NB4 (cell line): ENCODE results near the gene SMURF1.

ENCODE experiments used
- DNase-seq: peaks from one replicate; pipeline ENCODE4 v3.0.0; 2010; ENCODE audit warnings: low read depth
- H3K4me3 ChIP-seq: one replicate; pipeline ENCODE4 v1.5.1; 2011; ENCODE audit warnings: mild to moderate bottlenecking, low read depth, low read length, moderate library complexity
- CTCF ChIP-seq: IDR thresholded peaks from one replicate; pipeline ENCODE4 v1.5.1; 2012; ENCODE audit warnings: low read depth, low read length
- MYC ChIP-seq: IDR thresholded peaks from 2 replicates; pipeline ENCODE4 v1.6.1; 2011; ENCODE audit warnings: low read depth, low read length
- POLR2A ChIP-seq: IDR thresholded peaks from 2 replicates; pipeline ENCODE4 v1.6.1; 2011; ENCODE audit warnings: mild to moderate bottlenecking; ENCODE audit not compliant: insufficient read length; ENCODE audit errors: extremely low read depth
- TF ChIP-seq, protein P1 (sequence below): IDR thresholded peaks from 2 replicates; pipeline ENCODE4 v1.6.1; 2011; ENCODE audit warnings: low read depth, low read length

Gene SMURF1

DNA sequence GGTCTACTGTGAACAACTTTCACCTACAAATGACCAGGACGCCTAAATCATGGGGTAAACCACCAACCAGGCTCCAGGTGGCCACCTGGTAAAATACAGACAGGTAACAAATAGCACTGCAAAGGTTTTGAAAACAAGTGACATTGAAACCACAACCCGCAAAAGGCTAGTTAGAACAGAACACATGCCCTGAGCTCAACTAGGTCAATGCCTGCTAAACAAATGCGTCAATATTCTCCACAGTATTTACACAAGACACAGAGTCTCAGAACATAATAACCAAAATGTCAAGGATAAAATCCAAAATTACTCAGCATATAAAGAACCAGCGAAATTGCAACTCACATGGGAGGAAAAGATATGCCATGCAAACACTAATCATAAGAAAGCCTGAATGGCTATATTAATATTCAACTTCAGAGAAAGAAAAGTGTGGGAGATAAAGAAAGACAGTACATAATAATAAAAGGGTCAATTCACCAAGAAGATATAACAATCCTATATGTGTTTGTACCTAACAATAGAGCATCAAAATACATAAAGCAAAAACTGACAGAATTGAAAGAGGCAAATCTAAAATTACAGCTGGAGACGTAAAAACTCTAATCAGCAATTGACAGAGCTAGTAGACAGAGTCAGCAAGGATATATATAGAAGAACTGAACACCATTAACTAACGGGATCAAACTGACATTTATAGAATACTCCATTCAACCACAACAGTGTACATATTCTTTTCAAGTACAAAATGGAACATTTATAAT is 47.6 kb downstream of the SMURF1 start:
- H3K4me3 ChIP-seq = no peak overlapping the region
- TF ChIP-seq MYC (no peak), CTCF (no peak), POLR2A (no peak)
- TF ChIP-seq, protein P1, sequence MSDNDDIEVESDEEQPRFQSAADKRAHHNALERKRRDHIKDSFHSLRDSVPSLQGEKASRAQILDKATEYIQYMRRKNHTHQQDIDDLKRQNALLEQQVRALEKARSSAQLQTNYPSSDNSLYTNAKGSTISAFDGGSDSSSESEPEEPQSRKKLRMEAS = no peak
- no peak for DNase-seq

GRCh38 chr7:99095698-99096097 is 48.2 kb downstream of the SMURF1 start:
- H3K4me3 ChIP-seq = no peak overlapping the region
- no peak for DNase-seq
- TF ChIP-seq CTCF (no peak), POLR2A (no peak), MYC (no peak)
- TF ChIP-seq, protein P1 = no peak

DNA sequence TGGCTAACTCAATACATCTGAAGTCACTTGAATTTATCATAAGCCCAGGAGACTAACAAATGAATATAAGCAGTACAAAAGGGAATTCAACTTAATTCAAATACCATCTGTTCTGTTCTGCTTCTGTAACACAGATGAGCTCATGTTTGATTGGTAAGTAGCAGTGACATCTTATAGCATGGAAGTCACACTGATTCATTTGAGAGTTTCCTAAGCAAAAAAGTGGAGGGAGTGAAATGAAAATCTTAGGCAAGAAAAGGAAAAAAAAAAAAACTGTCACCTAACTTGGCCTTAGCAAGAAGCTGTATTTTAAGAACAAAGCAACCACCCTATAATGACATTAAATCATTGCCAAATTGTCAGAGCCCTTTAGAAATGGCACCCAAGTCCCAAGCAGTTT is 49.5 kb downstream of the SMURF1 start:
- TF ChIP-seq CTCF (no peak), POLR2A (no peak), MYC (no peak)
- TF ChIP-seq, protein P1 = no peak
- H3K4me3 ChIP-seq = no peak overlapping the region
- no peak for DNase-seq

DNA sequence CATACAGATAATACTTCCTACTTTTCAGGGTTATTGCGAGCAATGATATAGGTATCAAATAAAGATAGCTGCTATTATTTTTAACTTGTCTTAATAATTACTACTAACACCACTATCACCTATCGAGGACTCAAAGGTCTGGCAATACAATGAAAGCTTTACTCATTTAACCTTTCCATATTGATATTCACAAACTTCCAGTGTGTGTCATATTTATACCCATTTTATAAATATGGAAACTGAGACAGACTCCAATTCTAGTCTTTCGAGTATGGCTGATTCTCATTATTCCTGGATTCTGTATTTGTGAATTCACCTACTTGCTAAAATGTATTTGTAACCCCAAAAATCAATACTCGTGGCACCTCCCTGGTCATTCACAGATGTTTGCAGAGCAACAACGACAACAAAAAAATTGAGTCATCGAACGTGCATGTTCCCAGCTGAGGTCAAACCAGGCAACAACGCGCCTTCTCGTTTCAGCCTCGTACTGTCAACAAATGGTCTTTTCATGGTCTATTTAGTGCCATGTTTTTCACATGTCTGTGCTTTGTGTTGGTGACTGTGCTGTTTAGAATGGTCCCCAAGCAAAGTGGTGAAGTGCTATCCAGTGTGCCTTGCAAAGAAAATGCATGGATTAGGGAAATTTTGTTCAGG is 51.7 kb downstream of the SMURF1 start:
- TF ChIP-seq CTCF (no peak), MYC (no peak), POLR2A (no peak)
- TF ChIP-seq, protein P1 = no peak
- no peak overlapping the region for H3K4me3 ChIP-seq
- DNase-seq = no peak

- TF ChIP-seq POLR2A = no peak
- TF ChIP-seq, protein P1 = no peak
- TF ChIP-seq MYC = no peak
- no peak for TF ChIP-seq CTCF
- no peak overlapping the region for H3K4me3 ChIP-seq
- no peak for DNase-seq
Observed at GRCh38 chr7:99090771-99091542, 53.0 kb downstream of the SMURF1 start.
